NT2/D1 (cell line): Measurements from ENCODE around the gene SLC10A4.

ENCODE experiments used
- YY1 ChIP-seq: IDR thresholded peaks from 2 replicates; pipeline ENCODE4 v1.6.1; 2011; ENCODE audit not compliant: insufficient read length, insufficient read depth
- ZNF274 ChIP-seq: IDR thresholded peaks from 2 replicates; pipeline ENCODE4 v1.6.1; 2011; ENCODE audit warnings: mild to moderate bottlenecking, low read depth, low read length

- TF ChIP-seq ZNF274 (no peak), YY1 (no peak)
These were observed 36.5 kb upstream of the SLC10A4 start for GRCh38 chr4:48446642-48447041.
